Activated CD8-positive, alpha-beta T cell treated with anti-CD3 and anti-CD28 coated beads for 36 hours (primary cell): ENCODE data around the gene DYSF. TPM values are rescaled to one million over a fixed set of nuclear protein-coding genes. Genes with fewer than 3 reads are reported as not detected.

Source experiments
- ATAC-seq: fragments of 200-7000 bp; cut with Tn5 transposase; one replicate; pipeline ENCODE4 v1.10.0; 2021; ENCODE audit warnings: mild to moderate bottlenecking, moderate library complexity
- CTCF ChIA-PET: fragments of 350-600 bp; sonication (Branson Sonifier 250); formaldehyde crosslinking; loops from one replicate; lab custom pipeline; 2021; ENCODE audit warnings: antibody characterized with exemption; lab: Charles Lee
- POLR2A ChIA-PET: fragments of 350-600 bp; sonication (Branson Sonifier 250); formaldehyde crosslinking; loops from one replicate; lab custom pipeline; 2021; ENCODE audit warnings: antibody characterized with exemption; lab: Charles Lee
- DNase-seq: peaks from one replicate; pipeline ENCODE4 v3.0.0-alpha.2; 2020
- H3K27ac Mint-ChIP-seq: one replicate; pipeline ENCODE4 v1.8.0; 2021; ENCODE audit warnings: mild to moderate bottlenecking, mixed read lengths
- H3K27me3 Mint-ChIP-seq: one replicate; pipeline ENCODE4 v1.8.0; 2021; ENCODE audit warnings: mixed read lengths
- H3K36me3 Mint-ChIP-seq: one replicate; pipeline ENCODE4 v1.8.0; 2021; ENCODE audit warnings: low read depth, mixed read lengths
- H3K4me1 Mint-ChIP-seq: one replicate; pipeline ENCODE4 v1.8.0; 2021; ENCODE audit warnings: low read depth, mixed read lengths
- H3K4me3 Mint-ChIP-seq: one replicate; pipeline ENCODE4 v1.8.0; 2021; ENCODE audit warnings: mild to moderate bottlenecking, moderate library complexity, mixed read lengths
- H3K9me3 Mint-ChIP-seq: one replicate; pipeline ENCODE4 v1.8.0; 2021; ENCODE audit warnings: mixed read lengths
- CTCF ChIP-seq: fragments of 200-600 bp; IDR thresholded peaks from one replicate; pipeline ENCODE4 v1.8.0; 2022; ENCODE audit warnings: antibody characterized with exemption, mild to moderate bottlenecking
- intact Hi-C: fragments of 100-400 bp; cut with micrococcal nuclease; formaldehyde crosslinking; loops from one replicate; pipeline ENCODE4 v1.10.0; 2022
- total RNA-seq, 2 experiments: library from RNA; stranded (reverse); gene quantifications; one replicate each; pipeline ENCODE4 v1.2.3, GENCODE V29; 2021

DYSF gene
- total RNA-seq, 2 experiments from 2014 or later, result 3.5 to 3.8 TPM

GRCh38 chr2:71591044-71591443, 137.7 kb downstream of the DYSF start:
- H3K4me1 Mint-ChIP-seq, result no peaks in the 10 kb centered on the region
- no peaks in the 10 kb centered on the region for H3K36me3 Mint-ChIP-seq
- H3K27ac Mint-ChIP-seq, result no peak overlapping the region
- CTCF ChIA-PET, result no interaction called here
- H3K9me3 Mint-ChIP-seq, result no peaks in the 10 kb centered on the region
- DNase-seq (no peak), ATAC-seq (no peak)
- no peak overlapping the region for H3K4me3 Mint-ChIP-seq
- POLR2A ChIA-PET, result no interaction called here
- no peaks in the 10 kb centered on the region for H3K27me3 Mint-ChIP-seq
- no peak for TF ChIP-seq CTCF
- intact Hi-C loops, result no loop called here

GRCh38 chr2:71592181-71592711, 138.9 kb downstream of the DYSF start:
- ChIA-PET CTCF (no interaction called here), POLR2A (no interaction called here)
- TF ChIP-seq CTCF, result no peak

DNA sequence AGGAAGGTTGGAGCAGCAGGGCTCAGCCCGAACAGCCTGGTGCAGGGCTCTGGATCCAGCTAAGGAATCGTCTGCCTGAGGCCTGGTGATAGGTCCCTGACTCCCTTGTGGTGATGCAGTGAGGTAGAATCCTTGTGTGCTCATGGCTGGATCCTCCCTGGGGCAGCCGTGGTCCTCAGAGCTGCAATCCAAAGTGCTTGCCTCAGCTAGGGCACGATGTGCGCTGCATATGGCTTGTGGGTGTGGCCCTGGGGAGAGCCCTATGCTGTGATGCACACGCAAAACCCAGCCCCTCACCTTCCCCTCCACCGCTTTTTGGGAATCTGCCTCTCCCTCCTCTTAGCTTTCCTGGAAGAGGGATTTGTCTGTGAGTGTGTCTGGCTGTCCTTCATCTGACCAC, 142.2 kb downstream of the DYSF start:
- ATAC-seq (no peak), DNase-seq (no peak)
- Mint-ChIP-seq H3K9me3 (no peaks in the 10 kb centered on the region), H3K27me3 (no peaks in the 10 kb centered on the region), H3K36me3 (no peaks in the 10 kb centered on the region), H3K4me3 (no peak overlapping the region), H3K4me1 (no peaks in the 10 kb centered on the region), H3K27ac (no peak overlapping the region)
- intact Hi-C loops, result no loop called here
- ChIA-PET CTCF (no interaction called here), POLR2A (no interaction called here)
- TF ChIP-seq CTCF, result no peak

More at GRCh38 chr2:71592181-71592711, 138.9 kb downstream of the DYSF start:
- Mint-ChIP-seq H3K27ac (no peak overlapping the region), H3K9me3 (no peaks in the 10 kb centered on the region), H3K4me3 (no peak overlapping the region), H3K4me1 (no peaks in the 10 kb centered on the region), H3K27me3 (no peaks in the 10 kb centered on the region), H3K36me3 (no peaks in the 10 kb centered on the region)
- intact Hi-C loops, result no loop called here
- ATAC-seq, result no peak
- no peak for DNase-seq

- Mint-ChIP-seq H3K9me3 (no peaks in the 10 kb centered on the region), H3K4me1 (no peaks in the 10 kb centered on the region), H3K36me3 (no peaks in the 10 kb centered on the region), H3K27ac (no peak overlapping the region), H3K27me3 (no peaks in the 10 kb centered on the region), H3K4me3 (no peak overlapping the region)
- DNase-seq (no peak), ATAC-seq (no peak)
- intact Hi-C loops, result no loop called here
- no peak for TF ChIP-seq CTCF
- CTCF ChIA-PET, result no interaction called here
- POLR2A ChIA-PET, result no interaction called here
Observed at GRCh38 chr2:71596011-71596410, 142.7 kb downstream of the DYSF start.

GRCh38 chr2:71597756-71598155, 144.4 kb downstream of the DYSF start:
- ChIA-PET CTCF (interaction anchor here (1.2 kb wide), 1 partner anchor 13 kb away, joined by 3 read pairs; no protein-coding TSS in a partner anchor), POLR2A (no interaction called here)
- DNase-seq (no peak), ATAC-seq (no peak)
- H3K9me3 Mint-ChIP-seq, result no peaks in the 10 kb centered on the region
- peaks cover under 1% of the 10 kb centered on the region for H3K4me1 Mint-ChIP-seq
- no peak overlapping the region for H3K27ac Mint-ChIP-seq
- intact Hi-C loops, result no loop called here
- no peaks in the 10 kb centered on the region for H3K36me3 Mint-ChIP-seq
- H3K4me3 Mint-ChIP-seq, result no peak overlapping the region
- no peaks in the 10 kb centered on the region for H3K27me3 Mint-ChIP-seq
- TF ChIP-seq CTCF, result no peak
